A549 (cell line): ENCODE measurements around the gene PTGFRN. TPM values are rescaled to one million over a fixed set of nuclear protein-coding genes. Genes with fewer than 3 reads are reported as not detected.

Experiments
- ATAC-seq, 2 experiments: fragments of 200-7000 bp in 1 of 2; fragments of >200 bp in 1 of 2; cut with Nextera tagmentation in 1 of 2; cut with Tn5 transposase in 1 of 2; 3 replicates each; pipeline versions ENCODE4 v1.8.0 to v1.9.1; 2018 to 2020; ENCODE audit warnings: mild to moderate bottlenecking in 1 of 2, moderate library complexity in 1 of 2
- CTCF ChIA-PET: fragments of 300-600 bp; sonication (Branson Sonifier 250); formaldehyde crosslinking; extraction: SDS; loops from one replicate; lab custom pipeline; 2021; ENCODE audit warnings: antibody characterized with exemption, inconsistent platforms; lab: Yijun Ruan, JAX
- POLR2A ChIA-PET: fragments of 350-600 bp; formaldehyde crosslinking; extraction: SDS; loops from one replicate; lab custom pipeline; 2021; ENCODE audit warnings: antibody characterized with exemption, inconsistent platforms; lab: Yijun Ruan, JAX
- DNase-seq, 2 experiments: peaks; one replicate each; pipeline versions ENCODE4 v3.0.0 to v3.0.0-alpha.2; 2011 to 2016; ENCODE audit warnings: low read depth in 1 of 2, low spot score in 1 of 2
- FAIRE-seq: peaks from 2 replicates; lab custom pipeline; 2011; peaks lifted over from hg19 to GRCh38; lab: Jason Lieb, UNC
- H3K27ac ChIP-seq, 2 experiments: fragments of >200 bp; sonication (Bioruptor Twin); formaldehyde crosslinking; 3 replicates each; pipeline ENCODE4 v1.5.1; 2016 to 2017
- H3K4me1 ChIP-seq: fragments of >200 bp; sonication (Bioruptor Twin); formaldehyde crosslinking; 3 replicates; pipeline ENCODE4 v1.6.1; 2016
- H3K4me2 ChIP-seq: fragments of >200 bp; sonication (Bioruptor Twin); formaldehyde crosslinking; 3 replicates; pipeline ENCODE4 v1.6.1; 2016
- H3K4me3 ChIP-seq: fragments of >200 bp; sonication (Bioruptor Twin); formaldehyde crosslinking; 3 replicates; pipeline ENCODE4 v1.5.1; 2016
- H3K9me3 ChIP-seq: fragments of >200 bp; sonication (Bioruptor Twin); formaldehyde crosslinking; 3 replicates; pipeline ENCODE4 v1.6.1; 2016
- BHLHE40 ChIP-seq: IDR thresholded peaks from 2 replicates; pipeline ENCODE4 v1.6.1; 2012; ENCODE audit warnings: low read depth, low read length, inconsistent platforms
- CBX8 ChIP-seq: fragments of 200-600 bp; sonication (generic); IDR thresholded peaks from 2 replicates; pipeline ENCODE4 v1.6.1; 2016
- CEBPB ChIP-seq, 2 experiments: fragments of >200 bp in 1 of 2; sonication (Bioruptor Twin) in 1 of 2; formaldehyde crosslinking in 1 of 2; IDR thresholded peaks; 2 replicates each; pipeline ENCODE4 v1.6.1; 2012 to 2016
- CHD4 ChIP-seq: fragments of 200-600 bp; sonication (generic); IDR thresholded peaks from 2 replicates; pipeline ENCODE4 v1.6.1; 2016; ENCODE audit warnings: antibody characterized with exemption, mild to moderate bottlenecking, borderline replicate concordance
- EHF ChIP-seq: fragments of 250-450 bp; sonication (Bioruptor Pico); IDR thresholded peaks from 2 replicates; pipeline ENCODE4 v1.5.0; 2020; ENCODE audit warnings: mild to moderate bottlenecking
- EP300 ChIP-seq, 2 experiments: fragments of >200 bp; sonication (Bioruptor Twin); formaldehyde crosslinking; IDR thresholded peaks; 2 replicates in 1 of 2; 3 replicates in 1 of 2; pipeline ENCODE4 v1.6.1; 2016 to 2017
- FOSB ChIP-seq: fragments of 250-450 bp; sonication (Bioruptor Pico); IDR thresholded peaks from 2 replicates; pipeline ENCODE4 v1.5.0; 2020; ENCODE audit warnings: mild to moderate bottlenecking, moderate library complexity
- FOSL2 ChIP-seq, 2 experiments: fragments of 450-650 bp in 1 of 2; fragments of >200 bp in 1 of 2; sonication (Bioruptor Twin) in 1 of 2; formaldehyde crosslinking; IDR thresholded peaks; 2 replicates each; pipeline versions ENCODE4 v1.5.0 to v1.6.1; 2016 to 2020; ENCODE audit warnings: mild to moderate bottlenecking in 1 of 2, moderate library complexity in 1 of 2
- GATA3 ChIP-seq: IDR thresholded peaks from 2 replicates; pipeline ENCODE4 v1.6.1; 2012; ENCODE audit warnings: borderline replicate concordance
- HEYL ChIP-seq: fragments of 250-450 bp; sonication (Bioruptor Pico); IDR thresholded peaks from 2 replicates; pipeline ENCODE4 v1.8.0; 2021; ENCODE audit warnings: mild to moderate bottlenecking, moderate library complexity
- JUN ChIP-seq, 2 experiments: fragments of >200 bp; sonication (Bioruptor Twin); formaldehyde crosslinking; IDR thresholded peaks; 2 replicates in 1 of 2; 3 replicates in 1 of 2; pipeline ENCODE4 v1.6.1; 2016 to 2017
- KDM5A ChIP-seq: fragments of 200-600 bp; sonication (generic); IDR thresholded peaks from 2 replicates; pipeline ENCODE4 v1.6.1; 2016; ENCODE audit warnings: antibody characterized with exemption, mild to moderate bottlenecking
- MAFK ChIP-seq: fragments of 450-650 bp; IDR thresholded peaks from 2 replicates; pipeline ENCODE4 v1.6.1; 2014; ENCODE audit not compliant: partially characterized antibody
- MAZ ChIP-seq: fragments of 150-350 bp; IDR thresholded peaks from 2 replicates; pipeline ENCODE4 v1.6.1; 2014; ENCODE audit warnings: antibody characterized with exemption, low read depth, low read length, borderline replicate concordance
- MYC ChIP-seq: IDR thresholded peaks from 2 replicates; pipeline ENCODE4 v1.6.1; 2012; ENCODE audit warnings: mild to moderate bottlenecking, inconsistent platforms, low read length, improper control_type of control experiment, borderline replicate concordance
- NR3C1 ChIP-seq: fragments of >200 bp; sonication (Bioruptor Twin); formaldehyde crosslinking; IDR thresholded peaks from 3 replicates; pipeline ENCODE4 v1.6.1; 2017
- PHF8 ChIP-seq: fragments of 200-600 bp; sonication (generic); IDR thresholded peaks from 2 replicates; pipeline ENCODE4 v1.6.1; 2016; ENCODE audit warnings: low read depth, mild to moderate bottlenecking, antibody characterized with exemption, moderate library complexity, borderline replicate concordance
- POLR2AphosphoS2 ChIP-seq: conservative IDR thresholded peaks from 2 replicates; pipeline ENCODE4 v1.6.1; 2012; ENCODE audit warnings: low read length, improper control_type of control experiment, inconsistent platforms
- RCOR1 ChIP-seq: fragments of 150-350 bp; IDR thresholded peaks from 2 replicates; pipeline ENCODE4 v1.6.1; 2014; ENCODE audit warnings: antibody characterized with exemption, low read length, low read depth
- TP53 ChIP-seq: fragments of 250-450 bp; sonication (Bioruptor Pico); IDR thresholded peaks from 2 replicates; pipeline ENCODE4 v1.5.0; 2021; ENCODE audit warnings: mild to moderate bottlenecking, moderate library complexity
- ZC3H11A ChIP-seq: fragments of 450-650 bp; IDR thresholded peaks from 2 replicates; pipeline ENCODE4 v1.6.1; 2014; ENCODE audit warnings: antibody characterized with exemption, mild to moderate bottlenecking
- ZFP36 ChIP-seq: fragments of 450-650 bp; IDR thresholded peaks from 2 replicates; pipeline ENCODE4 v1.6.1; 2014; ENCODE audit warnings: borderline replicate concordance; ENCODE audit not compliant: partially characterized antibody
- ZNF302 ChIP-seq: fragments of 250-450 bp; sonication (Bioruptor Pico); IDR thresholded peaks from 2 replicates; pipeline ENCODE4 v1.9.0; 2021; ENCODE audit warnings: inconsistent platforms, mild to moderate bottlenecking, moderate library complexity
- ZSCAN20 ChIP-seq: fragments of 250-450 bp; sonication (Bioruptor Pico); IDR thresholded peaks from 2 replicates; pipeline ENCODE4 v1.8.0; 2022; ENCODE audit warnings: mild to moderate bottlenecking, moderate library complexity
- WGBS: methylation state at CpG from one replicate; pipeline ENCODE4 v1.1.6; 2017; ENCODE audit errors: missing lambda C conversion rate; 5-methylcytosine and 5-hydroxymethylcytosine counted together
- polyA plus RNA-seq, 4 experiments: library from polyadenylated mRNA; depleted of rRNA in 3 of 4; stranded (reverse); fragments of >200 nt; fragmentation: RNase III in 1 of 4; extraction: RNeasy Plus Mini Kit Qiagen cat#74134 plus additional on column Dnase treatment in 1 of 4; gene quantifications; 2 replicates in 3 of 4; 3 replicates in 1 of 4; pipeline ENCODE4 v1.2.3, GENCODE V29; 2011 to 2017
- TF ChIP-seq, protein P1 (sequence below): fragments of >200 bp; sonication (Bioruptor Twin); formaldehyde crosslinking; IDR thresholded peaks from 2 replicates; pipeline ENCODE4 v1.6.1; 2016
- TF ChIP-seq, protein P2 (sequence below): IDR thresholded peaks from 2 replicates; pipeline ENCODE4 v1.6.1; 2012

Gene PTGFRN
- polyA plus RNA-seq, 2 of the 4 experiments (the other 2 are of a cell fraction), result 17.4 to 39.0 TPM

DNA sequence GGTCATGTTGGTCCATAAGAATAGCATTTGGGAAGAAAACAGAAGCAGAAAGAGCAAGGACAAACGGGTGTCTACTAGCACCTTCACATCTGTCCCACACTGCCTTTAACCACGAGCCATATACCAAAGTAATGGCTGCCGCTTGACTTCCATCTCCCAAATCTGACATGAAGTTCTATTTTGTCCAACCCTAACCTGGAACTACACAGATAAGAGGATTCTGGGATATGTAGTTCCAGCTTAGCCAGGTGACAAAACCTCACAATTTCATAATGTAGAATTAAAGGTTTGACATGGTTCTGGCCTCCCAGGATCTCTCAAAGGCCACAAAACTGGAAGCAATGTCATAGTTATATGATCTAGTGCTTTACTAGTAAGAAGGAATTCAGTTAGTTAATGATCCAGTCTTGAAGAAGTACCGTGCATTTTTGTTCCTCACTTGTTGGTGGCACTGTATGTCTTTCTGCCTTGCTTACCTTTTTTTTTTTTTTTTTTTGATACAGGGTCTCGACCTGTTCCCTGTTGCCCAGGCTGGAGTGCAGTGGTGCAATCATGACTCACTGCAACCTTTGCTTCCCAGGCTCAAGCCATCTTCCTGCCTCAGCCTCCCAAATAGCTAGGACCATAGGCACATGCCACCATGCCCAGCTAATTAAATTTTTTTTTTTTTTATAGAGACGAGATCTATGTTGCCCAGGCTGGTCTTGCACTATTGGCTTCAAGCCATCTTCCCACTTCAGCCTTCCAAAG, 17.5 kb downstream of the PTGFRN start:
- WGBS, result 81% methylated on average over 6 of the region's 6 CpGs
- ChIA-PET CTCF (interaction anchor here (0.6 kb wide), 1 partner anchor 1638 kb away, joined by 3 read pairs; no protein-coding TSS in a partner anchor), POLR2A (no interaction called here)
- no peak for TF ChIP-seq JUN (IDR thresholded peaks at IDR 0.05)
- TF ChIP-seq CBX8, result no peak
- no peak for TF ChIP-seq KDM5A
- TF ChIP-seq PHF8, result no peak
- no peak for TF ChIP-seq ZSCAN20
- no peak for TF ChIP-seq POLR2AphosphoS2
- TF ChIP-seq BHLHE40, result no peak
- TF ChIP-seq TP53 (CRISPR knock-in tag), result no peak
- H3K9me3 ChIP-seq, result no peaks in the 10 kb centered on the region
- ATAC-seq (no peak), DNase-seq (no peak), FAIRE-seq (no peak)
- H3K4me3 ChIP-seq, result no peak overlapping the region
- no peak overlapping the region for H3K4me2 ChIP-seq
- H3K27ac ChIP-seq, result no peak overlapping the region
- 0 out of 3 replicates have a peak, but pooled peaks cover 3% of the 10 kb centered on the region for H3K4me1 ChIP-seq

DNA sequence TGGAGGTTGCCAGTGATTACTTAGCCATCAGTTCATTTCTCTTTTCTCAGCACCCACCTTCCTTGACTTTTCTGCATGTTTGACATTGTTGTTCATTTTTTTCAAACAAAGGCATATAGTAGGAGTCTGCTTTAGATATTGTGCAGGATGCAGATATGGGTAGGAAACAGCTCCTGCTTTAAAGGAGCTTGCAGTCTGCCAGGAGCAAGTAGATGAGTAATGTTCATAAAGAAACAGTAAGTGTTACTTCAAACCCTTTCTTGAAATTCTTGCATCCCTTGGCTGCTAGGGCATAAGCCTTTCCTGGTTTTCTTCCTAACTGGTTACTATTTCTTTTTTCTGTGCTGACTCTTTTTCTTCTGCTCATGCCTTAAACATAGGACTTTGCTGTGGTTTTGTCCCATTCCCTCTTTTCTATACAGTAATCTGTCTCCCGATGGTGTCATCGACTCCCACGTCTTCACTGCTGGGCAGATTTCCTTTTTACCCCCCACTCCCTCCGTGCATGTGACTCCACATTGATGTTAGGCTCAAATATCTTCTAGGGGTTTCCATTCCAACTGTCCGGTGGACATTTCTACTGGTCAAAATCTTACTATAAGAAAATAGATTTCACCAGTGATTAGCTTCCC, 20.4 kb downstream of the PTGFRN start:
- Histone ChIP-seq H3K4me2 (no peak overlapping the region), H3K4me1 (no peaks in the 10 kb centered on the region), H3K27ac (no peak overlapping the region), H3K9me3 (peaks cover 4% of the 10 kb centered on the region; the same call in 1 of the 3 replicates), H3K4me3 (no peak overlapping the region)
- TF ChIP-seq ZFP36 (no peak), POLR2AphosphoS2 (no peak), NR3C1 (no peak), FOSB (CRISPR knock-in tag) (no peak), CHD4 (no peak), CEBPB (IDR thresholded peaks at IDR 0.05) (no peak), ZNF302 (CRISPR knock-in tag) (no peak), BHLHE40 (no peak), HEYL (no peak), RCOR1 (no peak), ZSCAN20 (no peak), MAFK (no peak), EP300 (IDR thresholded peaks at IDR 0.05) (no peak), MYC (no peak)
- TF ChIP-seq, protein P1, sequence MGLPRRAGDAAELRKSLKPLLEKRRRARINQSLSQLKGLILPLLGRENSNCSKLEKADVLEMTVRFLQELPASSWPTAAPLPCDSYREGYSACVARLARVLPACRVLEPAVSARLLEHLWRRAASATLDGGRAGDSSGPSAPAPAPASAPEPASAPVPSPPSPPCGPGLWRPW, result no peak
- POLR2A ChIA-PET, result no interaction called here
- ATAC-seq, result no peak
- CTCF ChIA-PET, result interaction anchor here (1.0 kb wide), 1 partner anchor 15 kb away, joined by 3 read pairs; no protein-coding TSS in a partner anchor
- no peak for DNase-seq
- WGBS, result 85% methylated on average over 5 of the region's 5 CpGs
- no peak for FAIRE-seq

DNA sequence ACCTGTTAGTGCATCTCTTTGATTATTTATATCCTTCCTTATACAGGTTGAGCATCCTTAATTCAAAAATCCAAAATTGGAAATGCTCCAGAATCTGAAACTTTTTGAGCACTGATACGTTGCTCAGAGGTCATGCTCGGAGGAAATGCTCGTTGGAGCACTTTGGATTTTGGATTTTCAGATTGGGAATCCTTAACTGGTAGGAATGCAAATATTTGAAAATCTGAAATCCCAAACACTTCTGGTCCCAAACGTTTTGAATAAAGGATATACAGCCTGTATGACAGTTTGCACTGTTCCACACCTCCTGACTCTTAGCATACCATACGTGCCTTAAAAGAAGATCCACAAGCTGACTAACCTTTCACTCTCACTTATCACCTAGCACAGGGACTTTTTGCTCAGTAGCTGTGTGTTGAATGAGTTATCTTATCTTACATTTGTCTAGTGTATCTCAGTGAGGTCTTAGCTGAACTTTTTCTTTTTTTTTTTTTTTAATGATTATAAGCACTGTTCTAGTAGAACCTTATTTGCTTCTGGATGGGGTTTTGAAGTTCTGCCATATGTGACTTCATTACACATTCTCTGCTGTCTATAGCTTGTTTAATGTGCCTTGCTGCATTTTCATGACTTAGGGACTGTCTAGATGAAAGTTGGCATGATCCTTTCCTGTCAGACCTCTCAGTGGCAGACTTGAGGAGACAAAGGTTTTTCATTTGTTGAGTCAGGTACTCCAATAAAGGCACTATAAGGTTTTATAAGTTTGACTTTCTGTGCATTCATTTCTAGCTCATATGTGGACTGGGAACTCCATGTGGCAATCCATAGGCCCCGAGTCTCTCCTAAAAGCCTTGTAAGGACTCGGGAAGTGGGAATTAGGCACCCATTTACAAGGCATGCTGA, 21.6 kb downstream of the PTGFRN start:
- no peak for FAIRE-seq
- Histone ChIP-seq H3K4me1 (no peaks in the 10 kb centered on the region), H3K9me3 (peaks cover 4% of the 10 kb centered on the region; the same call in 1 of the 3 replicates), H3K4me2 (no peak overlapping the region), H3K4me3 (no peak overlapping the region), H3K27ac (no peak overlapping the region)
- ChIA-PET POLR2A (no interaction called here), CTCF (interaction anchor here (0.5 to 1.4 kb wide), 3 partner anchors 12 to 231 kb away, joined by 3 read pairs; no protein-coding TSS in a partner anchor)
- no peak for DNase-seq
- WGBS, result 72% methylated on average over 7 of the region's 7 CpGs
- TF ChIP-seq EHF (no peak), HEYL (no peak), FOSL2 (IDR thresholded peaks at IDR 0.05) (no peak), FOSL2 (CRISPR knock-in tag; IDR thresholded peaks at IDR 0.05) (no peak), ZC3H11A (no peak), GATA3 (no peak), TP53 (CRISPR knock-in tag) (no peak), MAZ (no peak)
- TF ChIP-seq, protein P2, sequence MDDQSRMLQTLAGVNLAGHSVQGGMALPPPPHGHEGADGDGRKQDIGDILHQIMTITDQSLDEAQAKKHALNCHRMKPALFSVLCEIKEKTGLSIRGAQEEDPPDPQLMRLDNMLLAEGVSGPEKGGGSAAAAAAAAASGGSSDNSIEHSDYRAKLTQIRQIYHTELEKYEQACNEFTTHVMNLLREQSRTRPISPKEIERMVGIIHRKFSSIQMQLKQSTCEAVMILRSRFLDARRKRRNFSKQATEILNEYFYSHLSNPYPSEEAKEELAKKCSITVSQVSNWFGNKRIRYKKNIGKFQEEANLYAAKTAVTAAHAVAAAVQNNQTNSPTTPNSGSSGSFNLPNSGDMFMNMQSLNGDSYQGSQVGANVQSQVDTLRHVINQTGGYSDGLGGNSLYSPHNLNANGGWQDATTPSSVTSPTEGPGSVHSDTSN, result no peak
- ATAC-seq, result no peak
